Hematopoietic multipotent progenitor cell (in vitro differentiated cells): ENCODE results near the gene TMEM184A. TPM values are rescaled to one million over a fixed set of nuclear protein-coding genes. Genes with fewer than 3 reads are reported as not detected.

ENCODE experiments used
- DNase-seq, 3 donors: peaks; one replicate each; pipeline ENCODE4 v3.0.0-alpha.2; 2011 to 2015; ENCODE audit warnings: low read depth in 2 of 3, low spot score in 2 of 3
- total RNA-seq: library from RNA; depleted of rRNA; stranded (reverse); fragments of >200 nt; gene quantifications from one replicate; pipeline ENCODE4 v1.2.3, GENCODE V29; 2012

The TMEM184A gene
- total RNA-seq, 1 donor = 0.27 TPM

DNA sequence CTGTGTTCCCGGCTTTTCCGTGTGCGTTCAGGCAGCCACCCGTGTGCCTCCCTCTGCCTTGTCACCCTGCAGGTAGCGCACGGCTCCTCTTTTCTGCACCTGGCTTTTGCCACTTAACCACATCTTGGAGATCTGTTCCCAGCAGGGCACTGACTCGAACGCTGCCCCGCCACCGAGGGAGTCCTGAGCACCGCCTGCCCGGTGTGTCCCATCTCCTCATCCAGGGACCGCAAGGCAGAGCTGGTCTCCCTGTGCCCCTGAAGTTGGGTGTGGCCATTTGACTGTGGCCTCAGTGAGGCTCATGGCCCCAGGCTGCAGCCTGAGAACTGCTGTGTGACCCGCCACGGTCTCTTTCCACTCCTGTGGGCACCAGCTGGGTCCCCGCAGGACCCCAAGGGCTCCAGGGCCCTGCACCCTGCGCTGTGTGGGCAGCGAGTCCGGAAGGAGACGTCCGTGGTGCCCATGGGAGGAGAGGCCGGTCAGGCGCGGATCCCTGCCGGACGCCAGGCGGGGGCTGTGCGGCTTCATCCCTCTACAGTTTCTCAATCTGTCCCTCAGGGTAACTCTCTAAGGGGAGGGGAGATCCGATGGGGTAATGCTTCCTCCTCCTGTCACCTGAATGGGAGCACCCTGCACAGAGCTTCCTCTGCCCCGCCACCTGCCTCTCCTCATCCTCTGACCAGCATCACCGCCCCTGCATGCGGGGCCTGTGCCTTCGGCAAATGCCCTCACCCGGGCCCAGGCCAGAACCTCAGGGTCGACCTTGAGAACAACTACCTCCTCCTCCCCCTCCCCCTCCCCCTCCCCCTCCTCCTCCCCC lies 50.1 kb downstream of the TMEM184A start:
- DNase-seq = peak in 1 of 3 donors; percentile 26

- DNase-seq = peak; percentile 70 to 87 (median 87)
Measured at GRCh38 chr7:1503816-1504775, 51.9 kb downstream of the TMEM184A start, which contains the start of gene INTS1. TSS of gene INTS1 (minus strand) at chr7:1504389. CDS start at chr7:1503960, 429 bp downstream.

DNA sequence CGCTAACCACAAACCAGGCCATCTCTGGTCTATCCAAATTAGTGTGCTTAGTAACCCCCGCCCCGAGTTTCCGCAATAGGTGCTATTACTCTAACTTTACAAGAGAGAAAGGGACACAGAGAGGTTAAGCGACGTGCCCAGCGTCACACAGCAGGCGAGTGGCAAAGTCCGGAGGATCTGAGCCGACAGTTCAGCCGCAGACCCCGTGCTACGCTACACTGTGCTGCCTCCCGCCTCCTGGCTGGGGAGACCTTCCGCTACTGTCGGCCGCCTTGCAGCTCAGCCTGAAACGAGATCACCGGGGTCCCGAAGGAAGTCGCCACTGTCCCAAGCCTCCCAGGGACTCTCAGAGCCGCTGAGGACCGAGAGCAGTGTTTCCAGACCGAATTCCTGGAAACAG lies 52.6 kb downstream of the TMEM184A start:
- DNase-seq = no peak

DNA sequence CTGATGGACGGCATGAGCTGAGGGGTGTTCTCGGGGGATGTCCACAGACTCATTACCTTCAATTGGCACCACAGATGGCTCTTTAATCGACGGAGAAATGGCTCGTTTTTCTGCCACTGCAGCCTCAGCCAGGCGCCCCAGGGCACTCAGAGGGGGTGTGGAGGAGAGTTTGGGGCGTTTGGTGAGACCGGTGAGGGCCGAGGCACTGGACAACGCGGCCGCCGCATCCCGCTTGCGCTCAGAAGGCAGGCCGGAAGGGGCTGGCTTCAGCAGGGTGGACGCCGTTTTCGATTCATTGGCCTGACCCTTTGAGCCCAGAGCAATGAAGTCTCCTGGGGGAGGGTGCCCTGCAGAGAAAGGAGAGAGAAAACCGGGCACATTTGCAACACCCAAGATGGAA lies 53.2 kb downstream of the TMEM184A start:
- DNase-seq = no peak

DNA sequence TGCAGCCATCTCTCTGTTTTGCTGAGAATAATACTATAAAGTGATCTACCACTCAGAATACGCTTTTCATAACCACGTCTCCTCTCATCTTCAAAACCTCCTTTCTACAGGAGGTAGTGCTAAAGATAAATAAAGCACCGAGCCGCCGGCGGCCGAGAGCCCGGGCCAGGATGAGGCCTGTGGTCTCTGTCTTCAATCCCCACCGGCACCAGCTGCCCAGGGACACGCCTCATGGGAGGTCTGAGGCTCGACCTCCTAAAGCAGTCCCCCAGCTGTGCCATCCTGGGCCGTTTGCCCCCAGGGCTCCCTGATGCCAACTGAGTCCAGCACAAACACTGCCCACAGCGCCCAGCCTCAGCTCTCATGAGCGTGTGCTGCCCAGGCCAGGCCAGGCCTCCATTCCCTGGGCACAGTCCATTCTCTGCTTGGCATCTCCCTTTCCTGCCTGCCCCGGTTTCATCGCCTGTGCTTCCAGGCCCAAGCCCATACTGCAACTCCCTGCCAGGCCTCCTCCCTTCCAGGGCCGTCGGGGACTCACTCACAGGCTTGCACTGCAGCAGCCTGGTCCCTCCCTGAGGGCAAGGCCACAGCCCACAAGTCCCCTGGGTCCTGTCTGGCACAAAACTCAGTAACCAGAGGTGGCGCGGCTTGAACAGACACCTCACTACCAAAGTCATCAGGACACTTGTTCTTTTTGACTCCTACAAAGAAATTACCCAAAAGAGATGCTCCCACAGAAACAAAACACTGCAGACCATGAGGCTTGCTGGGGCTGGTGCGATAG lies 54.3 kb downstream of the TMEM184A start:
- DNase-seq = no peak

DNA sequence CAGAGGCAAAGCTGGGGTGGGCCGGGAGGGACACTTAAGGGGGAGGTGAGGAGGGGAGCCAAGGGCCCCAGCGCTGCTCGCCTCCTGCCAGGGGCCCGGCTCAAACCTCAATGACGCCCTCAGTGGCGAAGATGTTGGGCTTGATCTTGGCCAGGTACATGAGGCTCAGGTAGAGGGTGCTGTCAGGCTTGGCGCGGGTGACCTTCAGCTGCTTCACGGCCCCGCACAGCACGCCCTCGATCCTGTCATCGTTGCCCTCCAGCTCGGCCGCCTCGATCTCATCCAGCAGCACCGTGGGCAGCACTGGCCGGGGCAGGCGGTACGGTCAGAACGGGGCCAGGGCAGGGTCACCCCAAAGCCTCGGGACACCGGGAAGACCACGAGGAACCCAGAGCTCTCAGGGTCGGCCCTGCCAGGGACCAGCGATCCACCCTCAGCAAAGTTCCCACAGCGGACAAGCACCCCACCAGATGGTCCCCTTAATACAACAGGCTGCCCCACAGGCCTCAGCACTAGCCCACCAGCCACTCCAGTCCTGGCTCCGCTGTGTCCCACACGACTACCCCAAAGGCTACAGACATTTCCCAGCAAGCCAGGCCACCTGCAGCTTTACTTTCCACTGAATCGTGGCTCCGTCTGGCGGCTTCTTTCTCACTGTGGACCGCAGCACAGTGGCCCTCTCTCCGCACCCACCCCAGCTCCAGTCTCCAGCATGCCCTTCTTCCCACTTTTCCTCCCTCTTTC lies 55.8 kb downstream of the TMEM184A start:
- no peak for DNase-seq

DNA sequence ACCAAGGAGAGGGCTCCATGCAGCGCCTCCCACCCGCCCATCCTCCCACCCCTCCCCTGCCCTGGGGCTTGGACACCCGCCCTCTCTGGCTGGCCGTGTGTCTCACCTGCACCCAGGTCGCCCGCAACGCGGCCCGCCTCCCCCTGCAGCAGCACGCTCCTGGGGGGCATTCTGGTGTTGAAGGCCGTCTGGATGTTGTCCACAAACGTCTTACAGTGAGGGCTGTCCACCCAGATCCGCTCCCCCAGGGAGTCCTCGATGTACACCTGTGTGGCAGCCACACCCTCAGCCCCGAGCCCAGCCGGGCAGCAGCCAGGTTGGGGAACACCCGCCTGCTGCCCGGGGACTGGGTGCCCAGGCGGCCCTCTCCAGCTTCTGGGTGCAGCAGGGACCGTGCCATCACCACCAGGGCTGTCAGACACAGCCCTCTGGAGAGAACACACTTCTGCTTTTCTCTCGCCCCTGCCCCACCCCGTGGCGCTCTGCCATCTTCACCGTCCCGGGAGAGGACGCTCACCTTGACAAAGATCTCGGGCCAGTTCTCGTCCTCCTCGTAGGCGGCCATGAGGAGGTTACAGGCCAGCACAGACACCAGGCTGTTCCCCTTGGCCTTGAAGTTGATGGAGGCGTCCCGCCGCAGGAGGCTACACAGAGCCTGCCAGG lies 56.5 kb downstream of the TMEM184A start:
- DNase-seq = no peak

DNA sequence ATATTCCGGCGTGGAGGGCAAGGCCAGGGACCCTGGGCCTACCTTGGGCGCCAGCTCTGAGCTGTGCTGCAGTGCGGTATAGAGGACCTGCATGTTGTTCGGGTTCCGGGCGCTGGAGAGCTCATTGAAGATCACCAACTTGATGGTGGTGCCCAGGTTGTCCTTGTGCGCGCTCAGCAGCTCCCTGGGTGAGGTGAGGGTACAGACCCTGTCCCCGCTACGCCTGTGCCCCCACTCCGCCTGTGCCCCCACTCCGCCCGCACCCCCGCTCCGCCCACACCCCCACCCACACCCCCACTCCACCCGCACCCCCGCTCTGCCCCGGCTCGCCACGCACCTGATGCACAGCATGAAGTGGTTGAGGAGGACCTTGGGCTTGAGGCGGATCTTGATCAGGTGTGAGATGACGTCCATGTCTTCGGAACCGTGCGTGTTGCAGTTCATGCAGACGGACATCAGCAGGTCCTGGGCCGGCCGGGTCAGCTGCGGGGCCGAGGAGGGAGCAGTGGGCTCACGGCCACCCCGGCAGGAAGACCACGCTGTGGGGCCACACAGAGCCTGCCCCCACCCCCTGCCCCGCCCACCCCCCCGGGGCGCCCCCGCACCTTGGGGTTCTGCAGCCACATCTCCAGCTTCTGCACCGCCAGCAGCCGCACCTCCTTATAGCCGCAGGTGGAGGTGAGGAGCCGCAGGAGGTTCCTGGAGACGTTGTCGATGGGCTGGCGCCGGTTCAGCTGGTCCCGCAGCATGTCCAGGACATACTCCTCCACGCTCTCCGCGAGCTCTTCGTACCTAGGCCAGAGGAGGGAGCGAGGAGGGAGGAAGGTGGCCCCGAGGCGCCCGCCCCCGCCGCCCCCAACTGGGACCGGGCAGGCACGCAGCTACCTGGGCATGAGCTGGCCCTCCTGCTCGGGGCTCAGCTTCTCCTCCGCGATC lies 57.4 kb downstream of the TMEM184A start:
- DNase-seq = no peak

GRCh38 chr7:1497293-1497927 lies 58.6 kb downstream of the TMEM184A start:
- no peak for DNase-seq

- DNase-seq = no peak
Measured at GRCh38 chr7:1496531-1497292, 59.3 kb downstream of the TMEM184A start.

- no peak for DNase-seq
Measured at GRCh38 chr7:1495564-1496242, 60.3 kb downstream of the TMEM184A start.

GRCh38 chr7:1494866-1495563 lies 61.0 kb downstream of the TMEM184A start:
- no peak for DNase-seq

DNA sequence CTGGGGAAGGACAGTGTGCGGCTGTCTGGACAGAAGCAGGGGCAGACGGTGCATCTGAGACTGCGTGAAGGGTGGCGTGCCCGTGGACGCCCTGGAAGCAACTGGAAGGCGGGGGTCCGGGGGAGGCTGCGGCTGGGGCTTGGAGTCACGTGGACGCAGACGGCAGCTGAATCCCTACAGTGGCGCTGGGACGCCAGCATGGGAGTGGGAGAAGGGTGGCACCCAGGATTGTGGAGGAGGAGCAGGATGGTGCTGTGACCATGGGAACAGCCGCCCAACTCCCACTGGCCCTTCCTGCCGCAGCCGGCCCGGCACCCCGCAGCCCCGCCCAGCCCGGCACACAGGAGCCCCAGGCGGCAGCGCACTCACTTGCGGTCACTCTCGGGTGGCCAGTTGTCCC lies 61.6 kb downstream of the TMEM184A start:
- no peak for DNase-seq

DNA sequence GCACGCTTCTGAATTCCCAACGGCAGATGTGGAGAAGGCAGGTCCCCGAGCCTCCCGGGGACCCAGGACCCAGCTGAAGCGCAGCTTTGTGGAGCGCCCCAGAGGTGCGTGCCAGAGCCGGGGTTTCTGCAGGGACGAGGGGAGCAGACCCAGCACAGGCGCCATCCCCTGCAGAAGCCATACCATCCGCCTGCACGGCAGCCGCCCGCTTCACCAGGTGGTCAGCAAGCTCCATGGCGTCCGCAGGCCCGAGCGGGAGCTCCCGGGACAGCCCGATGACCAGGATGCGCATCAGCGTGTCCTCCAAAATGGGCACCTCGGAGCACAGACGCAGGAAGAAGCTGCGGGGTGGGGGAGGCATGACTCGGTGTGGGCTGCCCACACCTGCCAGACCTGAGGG lies 62.4 kb downstream of the TMEM184A start:
- no peak for DNase-seq

- no peak for DNase-seq
Measured at GRCh38 chr7:1493129-1493528, 62.9 kb downstream of the TMEM184A start.

DNA sequence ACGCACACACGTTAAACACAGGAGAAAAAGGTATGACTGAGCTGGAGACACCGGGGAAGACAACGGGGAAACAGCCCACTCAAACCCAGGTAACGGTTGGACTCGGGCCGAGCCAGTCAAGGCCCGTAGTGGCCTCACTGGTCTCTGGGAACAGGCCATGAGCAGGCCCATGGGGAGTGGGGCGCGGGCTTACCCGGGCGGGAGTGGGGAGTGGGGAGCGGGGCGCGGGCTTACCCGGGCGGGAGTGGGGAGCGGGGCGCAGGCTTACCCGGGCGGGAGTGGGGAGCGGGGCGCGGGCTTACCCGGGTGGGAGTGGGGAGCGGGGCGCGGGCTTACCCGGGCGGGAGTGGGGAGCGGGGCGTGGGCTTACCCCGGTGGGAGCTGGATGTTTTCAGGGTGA lies 63.4 kb downstream of the TMEM184A start:
- no peak for DNase-seq
